Muscle layer of colon (tissue), 2 donors: Measurements from ENCODE around the gene SUN1.
A peak's percentile ranks its signal among the peaks of the same experiment; 100 is the strongest.
"Not testable (repeated sequence)": the region's sequence is repeated elsewhere in the genome, so short reads cannot be mapped to it uniquely, and the experiment has no call there.

Experiments
- H3K27ac ChIP-seq: one replicate; pipeline ENCODE4 v1.7.0; 2013; ENCODE audit warnings: low read depth, mild to moderate bottlenecking, low read length, moderate library complexity
- H3K27me3 ChIP-seq, 2 donors: one replicate each; pipeline ENCODE4 v1.7.0; 2013; ENCODE audit warnings: low read length in 2 of 2, mild to moderate bottlenecking in 2 of 2; ENCODE audit not compliant: insufficient read depth in 2 of 2, control insufficient read depth in 1 of 2
- H3K36me3 ChIP-seq: one replicate; pipeline ENCODE4 v1.7.0; 2013; ENCODE audit warnings: mild to moderate bottlenecking, low read length; ENCODE audit not compliant: insufficient read depth
- H3K4me1 ChIP-seq: one replicate; pipeline ENCODE4 v1.7.0; 2013; ENCODE audit warnings: mild to moderate bottlenecking, low read length; ENCODE audit not compliant: insufficient read depth
- H3K4me3 ChIP-seq, 2 donors: one replicate each; pipeline ENCODE4 v1.7.0; 2013; ENCODE audit warnings: low read length in 2 of 2, low read depth in 1 of 2, mild to moderate bottlenecking in 1 of 2, moderate library complexity in 1 of 2
- H3K9ac ChIP-seq: one replicate; pipeline ENCODE4 v1.7.0; 2013; ENCODE audit warnings: low read length
- H3K9me3 ChIP-seq: one replicate; pipeline ENCODE4 v1.7.0; 2013; ENCODE audit warnings: mild to moderate bottlenecking, low read length
- donor health status: abdominal sarcoma.
- donor health status: Adenocarcinoma of cecum.

The SUN1 gene

DNA sequence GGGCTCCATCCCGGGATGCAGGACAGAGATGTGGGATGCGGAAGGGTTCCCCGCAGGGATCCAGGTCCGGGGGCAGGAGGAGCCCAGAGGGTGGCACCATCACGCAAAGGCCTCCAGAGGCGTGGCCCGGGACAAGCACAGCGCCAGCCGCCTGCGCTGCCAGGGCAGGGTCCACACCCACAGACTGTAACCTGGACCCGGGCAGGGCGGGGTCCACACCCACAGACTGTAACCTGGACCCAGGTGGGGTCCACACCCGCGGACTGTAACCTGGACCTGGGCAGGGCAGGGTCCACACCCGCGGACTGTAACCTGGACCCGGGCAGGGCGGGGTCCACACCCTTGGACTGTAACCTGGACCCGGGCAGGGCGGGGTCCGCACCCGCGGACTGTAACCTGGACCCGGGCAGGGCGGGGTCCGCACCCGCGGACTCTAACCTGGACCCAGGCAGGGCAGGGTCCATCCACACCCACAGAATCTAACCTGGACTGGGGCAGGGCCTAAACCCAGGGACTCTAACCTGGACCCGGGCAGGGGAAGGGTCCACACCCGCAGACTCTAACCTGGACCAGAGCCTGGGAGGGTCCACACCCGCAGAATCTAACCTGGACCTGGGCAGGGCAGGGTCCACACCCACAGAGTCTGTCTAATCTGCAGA lies 37.5 kb upstream of the SUN1 start:
- no peak overlapping the region for H3K27ac ChIP-seq
- H3K4me1 ChIP-seq: no peaks in the 10 kb centered on the region
- no peaks in the 10 kb centered on the region for H3K27me3 ChIP-seq
- H3K9ac ChIP-seq: no peak overlapping the region
- H3K4me3 ChIP-seq: no peak overlapping the region
- H3K9me3 ChIP-seq: no peaks in the 10 kb centered on the region
- H3K36me3 ChIP-seq: no peaks in the 10 kb centered on the region

DNA sequence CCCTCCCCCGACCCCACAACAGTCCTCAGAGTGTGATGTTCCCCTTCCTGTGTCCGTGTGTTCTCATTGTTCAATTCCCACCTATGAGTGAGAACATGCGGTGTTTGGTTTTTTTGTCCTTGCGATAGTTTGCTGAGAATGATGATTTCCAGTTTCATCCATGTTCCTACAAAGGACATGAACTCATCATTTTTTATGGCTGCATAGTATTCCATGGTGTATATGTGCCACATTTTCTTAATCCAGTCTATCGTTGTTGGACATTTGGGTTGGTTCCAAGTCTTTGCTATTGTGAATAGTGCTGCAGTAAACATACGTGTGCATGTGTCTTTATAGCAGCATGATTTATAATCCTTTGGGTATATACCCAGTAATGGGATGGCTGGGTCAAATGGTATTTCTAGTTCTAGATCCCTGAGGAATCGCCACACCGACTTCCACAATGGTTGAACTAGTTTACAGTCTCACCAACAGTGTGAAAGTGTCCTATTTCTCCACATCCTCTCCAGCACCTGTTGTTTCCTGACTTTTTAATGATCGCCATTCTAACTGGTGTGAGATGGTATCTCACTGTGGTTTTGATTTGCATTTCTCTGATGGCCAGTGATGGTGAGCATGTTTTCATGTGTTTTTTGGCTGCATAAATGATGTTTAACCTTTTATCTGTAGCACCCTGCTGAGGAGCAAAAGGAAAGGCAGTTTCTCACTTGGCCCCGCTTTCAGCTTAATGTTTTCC lies 35.7 kb upstream of the SUN1 start:
- H3K4me3 ChIP-seq: not testable (repeated sequence)
- H3K4me1 ChIP-seq: peaks cover 11% of the 10 kb centered on the region

DNA sequence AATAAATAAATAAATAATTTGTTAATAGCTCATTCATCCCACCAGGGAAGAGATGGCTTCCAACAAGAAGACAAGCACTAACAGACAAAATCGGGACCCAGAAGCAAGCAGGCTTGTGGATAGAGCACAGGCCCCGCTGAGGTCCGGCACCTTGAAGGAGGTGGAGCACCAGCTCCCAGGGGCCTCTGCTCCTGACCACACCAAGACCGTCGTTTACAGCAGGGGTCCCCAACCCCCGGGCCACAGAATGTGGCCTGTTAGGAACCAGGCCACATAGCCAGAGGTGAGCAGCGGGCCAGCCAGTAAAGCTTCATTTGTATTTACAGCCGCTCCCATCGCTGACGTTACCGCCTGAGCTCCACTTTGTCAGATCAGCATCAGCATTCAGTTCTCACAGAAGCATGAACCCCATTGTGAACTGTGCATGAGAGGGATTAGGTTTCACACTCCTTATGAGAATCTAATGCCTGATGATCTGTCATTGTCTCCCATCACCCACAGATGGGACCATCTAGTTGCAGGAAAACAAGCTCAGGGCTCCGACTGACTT lies 33.3 kb upstream of the SUN1 start:
- no peaks in the 10 kb centered on the region for H3K27me3 ChIP-seq
- H3K4me1 ChIP-seq: peaks cover 24% of the 10 kb centered on the region
- H3K9ac ChIP-seq: no peak overlapping the region
- no peaks in the 10 kb centered on the region for H3K9me3 ChIP-seq
- no peak overlapping the region for H3K4me3 ChIP-seq
- no peak overlapping the region for H3K27ac ChIP-seq
- H3K36me3 ChIP-seq: no peaks in the 10 kb centered on the region

More for the DNA sequence above, 35.7 kb upstream of the SUN1 start:
- not testable (repeated sequence) for H3K27me3 ChIP-seq, H3K9ac ChIP-seq, H3K27ac ChIP-seq, H3K36me3 ChIP-seq, H3K9me3 ChIP-seq

DNA sequence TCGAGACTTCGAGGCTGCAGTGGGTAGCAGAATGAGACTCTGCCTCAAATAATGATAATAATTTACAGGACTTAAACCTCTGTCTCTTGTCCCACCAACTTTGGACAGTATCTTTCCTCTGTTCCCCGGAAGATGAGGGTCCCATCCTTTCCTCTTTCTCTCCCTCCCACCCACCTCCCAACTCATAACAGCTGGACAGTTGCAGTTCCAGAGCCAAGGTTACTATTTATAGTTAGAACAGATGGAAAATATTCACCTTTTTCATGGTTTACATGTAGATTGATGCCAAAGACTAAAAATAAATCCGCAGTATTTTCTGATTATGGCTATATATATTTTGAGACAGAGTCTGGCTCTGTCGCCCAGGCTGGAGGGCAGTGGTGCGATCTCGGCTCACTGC lies 31.6 kb upstream of the SUN1 start:
- Histone ChIP-seq H3K27me3 (no peaks in the 10 kb centered on the region), H3K4me1 (peaks cover 24% of the 10 kb centered on the region), H3K9me3 (no peaks in the 10 kb centered on the region), H3K36me3 (no peaks in the 10 kb centered on the region), H3K4me3 (no peak overlapping the region), H3K27ac (no peak overlapping the region), H3K9ac (no peak overlapping the region)

DNA sequence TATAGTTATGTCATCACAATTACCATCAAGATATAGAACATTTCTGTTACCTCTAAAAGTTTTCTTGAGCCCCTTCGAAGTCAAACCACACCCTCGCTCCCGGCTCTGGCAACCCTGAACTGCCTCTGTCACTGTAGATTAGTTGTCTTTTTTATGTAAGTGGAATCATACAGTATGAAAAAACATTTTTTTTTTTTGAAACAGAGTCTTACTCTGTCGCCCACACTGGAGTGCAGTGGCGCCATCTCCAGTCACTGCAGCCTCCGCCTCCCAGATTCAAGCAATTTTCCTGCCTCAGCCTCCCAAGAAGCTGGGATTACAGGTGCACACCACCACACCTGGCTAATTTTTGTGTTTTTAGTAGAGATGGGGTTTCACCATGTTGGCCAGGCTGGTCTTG lies 30.9 kb upstream of the SUN1 start:
- peaks cover 24% of the 10 kb centered on the region for H3K4me1 ChIP-seq
- not testable (repeated sequence) for H3K4me3 ChIP-seq, H3K9me3 ChIP-seq, H3K9ac ChIP-seq, H3K27me3 ChIP-seq, H3K36me3 ChIP-seq, H3K27ac ChIP-seq

DNA sequence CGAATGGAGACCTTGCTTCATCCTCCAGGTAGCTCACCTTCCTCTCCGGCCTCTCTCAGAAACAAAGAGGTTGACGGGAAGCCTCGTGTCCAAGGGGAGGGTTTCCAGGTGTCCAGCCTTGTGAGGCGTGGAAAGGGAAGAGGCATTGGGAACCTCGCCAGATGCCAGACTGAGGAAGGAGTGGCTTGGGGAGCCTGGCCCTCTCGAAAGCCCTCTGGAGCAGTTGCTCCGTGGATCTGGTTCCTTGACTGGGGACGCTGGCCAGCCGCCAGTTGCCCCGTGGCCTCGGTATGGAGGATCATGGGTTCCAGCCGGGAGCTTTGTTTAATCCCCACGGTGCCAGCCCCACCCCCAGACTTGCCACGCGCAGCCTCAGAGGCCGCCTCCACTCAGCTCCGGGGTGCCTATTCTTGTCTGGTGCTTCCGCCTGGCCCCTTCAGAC lies 30.3 kb upstream of the SUN1 start:
- no peaks in the 10 kb centered on the region for H3K27me3 ChIP-seq
- peak overlapping the region; percentile 27 to 32 for H3K4me3 ChIP-seq
- H3K36me3 ChIP-seq: no peaks in the 10 kb centered on the region
- H3K27ac ChIP-seq: peak overlapping the region; percentile 49
- peaks cover 24% of the 10 kb centered on the region for H3K4me1 ChIP-seq
- no peaks in the 10 kb centered on the region for H3K9me3 ChIP-seq
- H3K9ac ChIP-seq: no peak overlapping the region

DNA sequence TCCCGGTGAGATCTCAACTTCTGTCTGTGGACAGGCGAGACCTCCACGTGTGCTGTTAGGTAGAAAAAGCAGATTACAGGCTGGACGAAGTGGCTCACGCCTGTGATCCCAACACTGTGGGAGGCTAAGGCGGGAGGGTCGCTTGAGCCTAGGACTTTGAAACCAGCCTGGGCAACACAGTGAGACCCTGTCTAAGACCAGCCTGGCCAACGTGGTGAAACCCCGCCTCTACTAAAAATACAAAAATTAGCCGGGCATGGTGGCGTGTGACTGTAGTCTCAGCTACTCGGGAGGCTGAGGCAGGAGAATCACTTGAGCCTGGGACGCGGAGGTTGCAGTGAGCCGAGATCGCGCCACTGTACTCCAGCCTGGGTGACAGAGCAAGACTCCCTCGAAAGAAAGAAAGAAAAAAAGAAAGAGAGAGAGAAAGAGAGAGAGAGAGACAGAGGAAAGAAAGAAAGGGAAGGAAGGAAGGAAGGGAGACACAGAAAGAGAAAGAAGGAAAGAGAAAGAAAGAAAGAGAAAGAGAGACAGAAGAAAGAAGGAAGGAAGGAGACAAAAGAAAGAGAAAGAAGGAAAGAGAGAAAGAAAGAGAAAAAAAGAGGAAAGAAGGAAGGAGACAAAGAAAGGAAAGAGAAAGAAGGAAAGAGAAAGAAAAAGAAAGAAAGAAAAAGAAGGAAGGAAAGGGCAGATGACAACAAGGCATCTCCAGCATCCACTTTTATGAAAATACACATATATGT lies 29.6 kb upstream of the SUN1 start:
- no peak overlapping the region for H3K4me3 ChIP-seq
- H3K4me1 ChIP-seq: peaks cover 24% of the 10 kb centered on the region
- no peaks in the 10 kb centered on the region for H3K9me3 ChIP-seq
- H3K36me3 ChIP-seq: no peaks in the 10 kb centered on the region
- peak overlapping the region; percentile 49 for H3K27ac ChIP-seq
- no peak overlapping the region for H3K9ac ChIP-seq
- H3K27me3 ChIP-seq: no peaks in the 10 kb centered on the region

DNA sequence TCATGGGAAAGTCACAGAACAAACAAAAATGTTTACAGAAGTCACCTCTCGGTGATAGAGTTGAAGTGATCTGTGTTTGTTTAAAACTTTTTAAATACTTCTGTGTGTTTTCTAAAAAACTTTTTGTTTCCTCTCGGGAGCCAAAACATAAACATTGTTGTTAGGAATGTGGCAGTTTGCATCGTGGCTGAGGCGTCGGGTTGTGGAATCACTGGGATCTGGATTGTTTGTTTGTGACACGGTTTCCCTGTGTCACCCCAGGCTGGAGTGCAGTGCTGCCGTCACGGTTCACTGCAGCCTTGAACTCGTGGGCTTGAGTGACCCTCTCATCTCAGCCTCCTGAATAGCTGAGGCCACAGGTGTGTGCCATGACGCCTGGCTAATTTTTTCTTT lies 29.0 kb upstream of the SUN1 start:
- H3K27me3 ChIP-seq: no peaks in the 10 kb centered on the region
- H3K4me1 ChIP-seq: peaks cover 24% of the 10 kb centered on the region
- H3K36me3 ChIP-seq: no peaks in the 10 kb centered on the region
- no peaks in the 10 kb centered on the region for H3K9me3 ChIP-seq
- no peak overlapping the region for H3K9ac ChIP-seq
- no peak overlapping the region for H3K27ac ChIP-seq
- no peak overlapping the region for H3K4me3 ChIP-seq

GRCh38 chr7:803796-804195 lies 28.5 kb upstream of the SUN1 start:
- not testable (repeated sequence) for H3K36me3 ChIP-seq, H3K4me3 ChIP-seq, H3K27me3 ChIP-seq, H3K27ac ChIP-seq, H3K9ac ChIP-seq, H3K9me3 ChIP-seq
- peaks cover 24% of the 10 kb centered on the region for H3K4me1 ChIP-seq

GRCh38 chr7:805261-805660 lies 27.0 kb upstream of the SUN1 start:
- no peaks in the 10 kb centered on the region for H3K9me3 ChIP-seq
- no peaks in the 10 kb centered on the region for H3K27me3 ChIP-seq
- no peak overlapping the region for H3K9ac ChIP-seq
- no peak overlapping the region for H3K4me3 ChIP-seq
- peak overlapping the region; percentile 34 for H3K27ac ChIP-seq
- peaks cover 24% of the 10 kb centered on the region for H3K4me1 ChIP-seq
- H3K36me3 ChIP-seq: no peaks in the 10 kb centered on the region
